Aorta (tissue), 5 donors: Measurements from ENCODE around the gene NOTCH1. TPM values are rescaled to one million over a fixed set of nuclear protein-coding genes. Genes with fewer than 3 reads are reported as not detected.

Experiments used
- ATAC-seq: fragments of 200-7000 bp; cut with Tn5 transposase; one replicate; pipeline ENCODE4 v1.9.1; 2022; ENCODE audit warnings: moderate library complexity; ENCODE audit not compliant: low FRiP score
- DNase-seq, 2 donors: peaks; one replicate each; pipeline ENCODE4 v3.0.0-alpha.2; 2020
- H3K27ac ChIP-seq, 2 donors: one replicate each; pipeline ENCODE4 v1.5.1; 2013; ENCODE audit warnings: low read length in 2 of 2, mild to moderate bottlenecking in 2 of 2, moderate library complexity in 2 of 2, control low read depth in 1 of 2, inconsistent platforms in 1 of 2, low read depth in 1 of 2
- H3K27me3 ChIP-seq, 2 donors: one replicate each; pipeline ENCODE4 v1.6.1; 2013; ENCODE audit warnings: control low read depth in 1 of 2, low read length in 1 of 2, mild to moderate bottlenecking in 1 of 2, moderate library complexity in 1 of 2; ENCODE audit not compliant: insufficient read depth in 2 of 2, control insufficient read depth in 1 of 2
- H3K36me3 ChIP-seq, 2 donors: one replicate each; pipeline ENCODE4 v1.6.1; 2013; ENCODE audit warnings: control low read depth in 1 of 2, low read length in 1 of 2, mild to moderate bottlenecking in 1 of 2; ENCODE audit not compliant: insufficient read depth in 2 of 2, control insufficient read depth in 1 of 2
- H3K4me1 ChIP-seq, 2 donors: one replicate each; pipeline ENCODE4 v1.6.1; 2013; ENCODE audit warnings: low read length in 2 of 2, control low read depth in 1 of 2, mild to moderate bottlenecking in 1 of 2, moderate library complexity in 1 of 2; ENCODE audit not compliant: insufficient read depth in 2 of 2, control insufficient read depth in 1 of 2
- H3K4me3 ChIP-seq, 2 donors: one replicate each; pipeline ENCODE4 v1.5.1; 2013; ENCODE audit warnings: low read length in 2 of 2, control low read depth in 1 of 2, mild to moderate bottlenecking in 1 of 2
- H3K9me3 ChIP-seq: one replicate; pipeline ENCODE4 v1.6.1; 2013; ENCODE audit warnings: mild to moderate bottlenecking, low read length; ENCODE audit not compliant: control insufficient read depth
- WGBS, 2 donors: extraction: QIAGEN DNeasy Blood & Tissue Kit; methylation state at CpG; one replicate each; pipeline ENCODE4 v1.1.7; 2013; 5-methylcytosine and 5-hydroxymethylcytosine counted together
- intact Hi-C, 2 donors: fragments of 100-400 bp; cut with DNase I; formaldehyde crosslinking; loops; one replicate each; pipeline versions ENCODE4 v1.14.2 to v1.15.0; 2022
- polyA plus RNA-seq, 2 donors: library from polyadenylated mRNA; stranded (reverse); fragments of 200-250 nt; gene quantifications; one replicate each; pipeline ENCODE4 v1.2.3, GENCODE V29; 2013
- total RNA-seq, 2 donors: library from RNA; stranded (reverse); fragmentation: NEBNext Ultra II Directional; extraction: Animal tissue kit (Norgen Biotek cat#: 25700); gene quantifications; one replicate each; pipeline ENCODE4 v1.2.1, GENCODE V29; 2021
- donor health status: healthy with polysubstance abuse.
- donor health status: Bipolar disorder and iron deficiency.
- donor health status: DM: no; HTN: no; CAD: no.
- donor health status: DM: no; HTN: no; CAD: no.
- donor health status: DM: yes; HTN: yes; CAD: no.

NOTCH1 gene
- total and polyA plus RNA-seq, 4 donors = 3.1 to 81.6 (median 27.9) TPM

DNA sequence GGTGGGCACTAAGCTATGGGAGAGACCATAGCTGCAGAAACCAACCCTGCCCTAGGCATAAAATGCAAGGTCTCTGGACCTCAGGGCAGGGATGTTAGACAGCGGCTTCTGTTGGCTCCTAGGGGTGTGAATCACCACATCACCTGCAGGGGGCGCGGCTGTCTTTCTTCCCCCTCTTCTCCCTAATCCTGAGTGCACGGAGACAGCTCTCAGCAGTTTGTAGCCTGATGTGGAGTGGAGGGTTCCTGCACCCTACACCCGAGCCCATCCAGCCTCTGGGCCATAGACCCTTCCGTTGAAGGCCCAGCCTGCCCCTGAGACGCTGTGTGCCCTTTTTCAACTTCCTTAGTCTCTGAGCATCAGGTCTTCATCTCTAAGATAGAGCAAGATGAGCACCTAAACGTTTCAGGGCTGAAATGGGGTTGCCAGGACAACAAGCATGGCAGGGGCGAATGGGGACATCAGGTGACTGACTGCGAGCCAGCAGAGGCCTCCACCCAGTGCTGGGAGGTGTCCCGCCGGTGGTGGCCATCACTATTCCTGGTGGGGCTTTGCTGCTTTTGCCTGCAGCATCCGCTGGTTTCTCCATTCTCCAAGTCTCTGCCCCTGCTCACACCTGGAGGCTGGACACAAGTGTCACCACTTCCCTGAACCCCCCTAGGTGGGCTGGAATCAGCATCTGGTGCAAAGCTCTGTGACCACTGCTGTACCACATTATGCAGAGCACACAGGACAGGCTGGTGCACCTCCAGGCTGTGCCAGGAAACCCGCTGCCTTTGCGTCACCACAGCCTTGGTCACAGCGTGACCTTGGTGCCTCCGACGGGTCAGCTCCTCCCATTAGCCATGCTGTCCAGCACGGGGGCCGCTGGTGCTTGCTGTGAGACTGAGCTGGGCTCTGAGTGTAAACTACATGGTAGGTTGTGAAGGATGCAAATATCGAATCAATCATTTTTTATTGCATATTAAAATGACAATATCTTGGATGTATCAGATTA lies 60.5 kb downstream of the NOTCH1 start:
- Histone ChIP-seq H3K27ac (no peak overlapping the region), H3K4me3 (no peak overlapping the region), H3K36me3 (no peaks in the 10 kb centered on the region), H3K4me1 (no peaks in the 10 kb centered on the region), H3K27me3 (no peaks in the 10 kb centered on the region), H3K9me3 (no peaks in the 10 kb centered on the region)
- intact Hi-C loops = loop anchor here in 1 of 2 donors (1.0 kb wide), 1 partner anchor 145 kb away; no protein-coding TSS in a partner anchor
- peak; percentile 89 to 94 for DNase-seq
- WGBS, 2 donors = 54 to 56% methylated on average over 21 of the region's 21 CpGs
- peak; percentile 49 for ATAC-seq

DNA sequence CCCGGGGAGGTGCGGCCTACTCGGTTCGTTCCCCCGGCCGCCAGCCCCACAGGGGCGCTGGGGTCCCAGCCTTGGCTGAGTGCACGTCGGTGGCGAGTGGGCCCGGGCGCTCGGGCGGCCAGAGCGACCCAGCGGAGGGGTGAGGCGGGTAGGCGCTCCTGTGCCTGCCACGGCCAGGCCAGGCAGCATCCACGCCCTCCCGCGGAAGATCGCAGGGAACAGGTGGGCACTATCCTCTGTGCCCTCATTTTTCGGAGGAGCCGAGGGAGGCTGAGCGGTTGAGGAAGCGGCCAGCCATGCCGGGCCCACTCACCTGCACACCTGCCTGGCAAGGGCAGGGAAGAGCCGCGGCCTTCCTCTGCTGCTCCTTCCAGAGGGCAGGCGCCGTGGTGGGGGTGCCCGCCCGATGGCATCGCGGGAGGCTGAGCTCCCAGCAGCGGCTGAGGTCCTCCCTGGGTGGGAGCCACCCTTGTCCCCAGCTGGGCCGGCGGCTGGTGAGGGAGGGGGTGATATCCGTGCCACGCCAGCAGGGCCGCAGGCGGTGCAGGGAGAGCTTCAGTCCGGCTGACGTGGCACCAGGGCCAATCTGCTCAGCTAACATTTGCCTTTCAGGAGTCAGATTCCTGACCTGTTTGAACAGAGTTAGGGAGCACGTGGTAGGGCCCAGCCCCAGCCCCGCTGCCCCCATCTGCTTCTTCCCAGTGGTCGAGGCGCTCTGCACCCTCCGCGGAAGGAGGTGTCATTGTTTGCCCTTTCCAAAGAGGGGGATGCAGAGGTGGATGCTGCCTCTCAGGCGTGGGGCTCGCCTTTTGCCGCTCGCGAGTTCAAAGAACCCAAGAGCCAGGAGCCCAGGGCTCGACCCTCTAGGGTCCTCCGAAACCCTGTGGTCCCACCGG lies 61.4 kb downstream of the NOTCH1 start:
- H3K36me3 ChIP-seq = no peaks in the 10 kb centered on the region
- WGBS, 2 donors = 33 to 38% methylated on average over 57 to 59 of the region's 59 CpGs
- intact Hi-C loops = loop anchor here (1.0 to 5.0 kb wide), 2 partner anchors 72 to 146 kb away; partner anchors contain the start of genes ENTR1 (in 1 of the 2) and PMPCA (in 1 of the 2)
- no peak overlapping the region for H3K27ac ChIP-seq
- ATAC-seq = no peak
- peak overlapping the region in 1 of 2 donors; percentile 0 for H3K4me3 ChIP-seq
- no peaks in the 10 kb centered on the region for H3K4me1 ChIP-seq
- no peaks in the 10 kb centered on the region for H3K9me3 ChIP-seq
- H3K27me3 ChIP-seq = no peaks in the 10 kb centered on the region
- peak in 1 of 2 donors; percentile 73 for DNase-seq

DNA sequence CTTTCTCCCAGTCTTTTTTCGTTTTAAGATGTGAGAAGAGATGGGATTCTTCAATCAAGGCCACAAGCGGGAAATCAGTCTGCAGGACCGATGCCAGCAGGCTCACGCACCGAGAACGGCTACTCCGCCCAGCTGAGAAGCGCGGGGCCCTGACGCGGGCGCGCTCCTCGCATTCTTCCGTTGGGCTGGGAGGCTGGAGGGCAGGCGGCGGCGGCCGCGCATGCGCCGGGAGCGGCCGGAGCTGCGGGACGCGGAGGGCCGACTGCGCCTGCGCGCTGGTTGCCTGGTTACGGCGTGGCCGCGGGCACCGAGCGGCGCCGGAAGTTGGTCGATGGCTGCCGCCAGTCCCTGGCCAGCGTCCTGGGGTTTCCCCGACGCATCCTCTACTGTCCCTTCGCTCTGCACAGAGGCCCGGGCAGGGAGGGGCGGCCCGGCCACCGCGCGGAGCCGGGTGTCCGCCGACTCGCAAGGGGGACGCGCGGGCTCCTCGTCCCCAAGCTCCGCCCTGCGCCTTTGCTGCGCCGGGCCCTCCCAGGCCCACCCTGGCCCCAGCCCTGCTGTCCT lies 62.2 kb downstream of the NOTCH1 start:
- Histone ChIP-seq H3K4me3 (peak overlapping the region; percentile 20 to 27), H3K9me3 (no peaks in the 10 kb centered on the region), H3K27ac (peak overlapping the region; percentile 79 to 91), H3K4me1 (no peaks in the 10 kb centered on the region), H3K27me3 (no peaks in the 10 kb centered on the region), H3K36me3 (no peaks in the 10 kb centered on the region)
- WGBS, 2 donors = 0 to 1% methylated on average over 57 to 63 of the region's 63 CpGs
- ATAC-seq = peak; percentile 79
- DNase-seq = peak; percentile 96 to 99
- intact Hi-C loops = loop anchor here in 1 of 2 donors (1.0 to 5.0 kb wide), 2 partner anchors 63 to 71 kb away; partner anchors contain the start of genes ENTR1, NOTCH1 and PMPCA

DNA sequence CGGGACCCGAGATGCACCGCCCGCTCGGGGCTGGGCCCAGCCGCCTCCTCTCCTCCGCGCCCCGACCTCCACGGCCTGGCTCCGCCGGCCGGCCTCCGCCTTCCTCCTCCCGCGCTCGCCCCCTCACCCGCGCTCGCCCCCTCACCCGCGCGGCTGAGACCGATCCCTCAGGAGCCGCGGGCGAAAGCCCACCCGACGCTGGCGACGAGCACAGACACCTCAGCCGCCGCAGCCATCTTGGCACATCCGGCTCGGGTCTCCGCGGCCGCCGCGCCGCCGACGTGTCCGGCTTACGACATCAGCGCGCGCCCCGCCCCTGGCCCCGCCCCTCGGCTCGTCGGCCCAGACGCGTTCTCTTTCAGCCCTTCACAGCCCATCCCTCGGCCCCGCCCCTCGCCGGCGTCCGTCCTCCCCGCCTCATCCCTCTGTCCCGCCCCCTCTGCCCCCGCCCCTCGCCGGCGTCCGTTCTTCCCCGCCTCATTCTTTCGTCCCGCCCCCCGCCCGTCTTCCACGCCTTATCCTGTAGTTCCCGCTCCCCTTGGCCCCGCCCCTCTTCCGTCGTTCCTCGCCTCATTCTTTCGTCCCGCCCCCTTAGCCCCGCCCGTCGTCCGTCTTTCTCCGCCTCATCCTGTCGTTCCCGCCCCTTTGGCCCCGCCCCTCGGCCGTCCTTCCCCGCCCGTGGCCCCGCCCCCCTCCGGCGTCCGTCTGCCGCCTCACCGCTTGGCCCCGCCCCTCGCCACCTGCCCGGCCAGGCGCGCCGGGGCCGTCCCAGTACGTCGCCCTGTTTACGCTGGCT lies 62.9 kb downstream of the NOTCH1 start, which contains the start of gene SEC16A:
Gene SEC16A, minus strand, starts transcription at position 248 of the 796 bp plus-strand sequence. CDS start 5,425 bp downstream, outside the sequence.
- 1% methylated on average over 48 to 109 of the region's 109 CpGs for WGBS, 2 donors
- intact Hi-C loops = loop anchor here in 1 of 2 donors (1.0 to 5.0 kb wide), 2 partner anchors 63 to 71 kb away; partner anchors contain the start of genes ENTR1, NOTCH1 and PMPCA
- ATAC-seq (peak; percentile 92), DNase-seq (peak; percentile 100)
- peak within 1 kb of the TSS; percentile 71 to 87 for H3K4me3 ChIP-seq
- peak within 1 kb of the TSS; percentile 79 to 98 for H3K27ac ChIP-seq
- no peaks in the 10 kb centered on the region for H3K9me3 ChIP-seq
- no peaks in the 10 kb centered on the region for H3K36me3 ChIP-seq
- H3K27me3 ChIP-seq = no peaks in the 10 kb centered on the region
- H3K4me1 ChIP-seq = no peaks in the 10 kb centered on the region

DNA sequence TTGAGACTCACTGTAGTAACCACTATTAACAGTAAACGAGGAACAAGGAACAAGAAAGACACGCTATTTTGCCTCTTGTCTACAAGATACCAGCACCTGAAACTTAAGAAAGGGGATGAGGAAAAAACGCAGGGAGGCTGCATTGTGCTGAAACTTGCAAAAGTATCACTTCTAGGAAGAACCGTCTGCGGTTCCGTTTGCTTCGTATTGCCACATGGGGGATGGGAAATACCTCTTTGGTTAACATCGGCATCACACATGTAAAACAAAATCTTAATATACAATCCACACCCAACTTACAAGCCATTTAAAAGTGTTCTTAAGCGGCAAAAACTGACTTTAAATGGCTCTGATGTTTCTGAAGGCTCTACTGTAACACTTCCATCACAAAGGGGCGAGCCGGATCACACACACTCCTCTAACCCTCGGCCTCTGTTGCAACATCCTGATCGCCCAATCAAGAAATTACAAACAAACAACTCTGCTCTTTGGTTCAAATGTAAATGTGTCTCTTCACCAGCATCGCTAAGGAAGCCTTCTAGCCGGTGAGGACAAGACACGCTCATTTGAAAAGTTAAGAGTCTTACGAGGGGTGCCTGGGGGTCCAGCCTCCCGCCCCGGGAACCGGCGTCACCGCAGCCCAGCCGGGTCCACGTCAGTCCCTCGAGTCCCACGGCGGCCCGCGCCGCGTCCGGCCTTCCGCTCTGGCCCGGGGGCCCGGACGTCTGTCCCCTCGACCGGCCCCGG lies 63.6 kb downstream of the NOTCH1 start:
- intact Hi-C loops = loop anchor here in 1 of 2 donors (5.0 kb wide), 1 partner anchor 70 kb away; the partner anchor contains the start of genes ENTR1 and PMPCA
- no peaks in the 10 kb centered on the region for H3K27me3 ChIP-seq
- H3K4me1 ChIP-seq = no peaks in the 10 kb centered on the region
- ATAC-seq = no peak
- WGBS, 2 donors = 0 to 1% methylated on average over 37 to 39 of the region's 39 CpGs
- peak overlapping the region; percentile 71 to 87 for H3K4me3 ChIP-seq
- no peak for DNase-seq
- H3K27ac ChIP-seq = peak overlapping the region; percentile 73 to 98
- no peaks in the 10 kb centered on the region for H3K9me3 ChIP-seq
- H3K36me3 ChIP-seq = no peaks in the 10 kb centered on the region

DNA sequence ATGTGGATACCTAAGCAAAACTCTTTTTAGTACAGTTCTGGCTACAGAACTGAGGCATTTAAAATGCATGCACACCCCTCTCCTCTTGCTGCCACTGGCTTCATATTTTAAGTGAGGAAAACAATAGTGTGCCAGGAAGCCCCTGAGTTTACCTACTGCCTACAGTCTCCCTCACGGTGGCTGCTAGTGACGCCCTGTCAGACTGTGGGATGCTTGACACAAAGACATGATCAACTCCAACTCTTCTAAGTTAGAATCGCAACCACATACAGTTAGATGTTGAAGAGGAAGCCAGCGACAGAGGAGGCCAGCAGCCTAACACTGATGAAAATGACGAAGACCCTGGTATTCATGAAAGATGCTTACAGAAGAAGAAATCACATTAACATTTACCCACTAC lies 64.3 kb downstream of the NOTCH1 start:
- H3K27ac ChIP-seq = no peak overlapping the region
- no peaks in the 10 kb centered on the region for H3K36me3 ChIP-seq
- intact Hi-C loops = loop anchor here in 1 of 2 donors (5.0 kb wide), 1 partner anchor 69 kb away; the partner anchor contains the start of genes ENTR1 and PMPCA
- WGBS, 2 donors = 30 to 36% methylated on average over 5 of the region's 5 CpGs
- no peaks in the 10 kb centered on the region for H3K27me3 ChIP-seq
- H3K4me1 ChIP-seq = no peaks in the 10 kb centered on the region
- no peak for DNase-seq
- H3K9me3 ChIP-seq = no peaks in the 10 kb centered on the region
- peak overlapping the region in 1 of 2 donors; percentile 71 for H3K4me3 ChIP-seq
- no peak for ATAC-seq
